Measurements from ENCODE around the gene CAMKMT.
A peak's percentile ranks its signal among the peaks of the same experiment; 100 is the strongest.

The CAMKMT gene

GRCh38 chr2:44663471-44664073, 301.8 kb downstream of the CAMKMT start:
- no peak for DNase-seq

- peak in 1 of 2 experiments; percentile 28 for DNase-seq
Observed at GRCh38 chr2:44668336-44668735, 306.6 kb downstream of the CAMKMT start.

GRCh38 chr2:44671276-44671675, 309.5 kb downstream of the CAMKMT start:
- no peak for DNase-seq

DNA sequence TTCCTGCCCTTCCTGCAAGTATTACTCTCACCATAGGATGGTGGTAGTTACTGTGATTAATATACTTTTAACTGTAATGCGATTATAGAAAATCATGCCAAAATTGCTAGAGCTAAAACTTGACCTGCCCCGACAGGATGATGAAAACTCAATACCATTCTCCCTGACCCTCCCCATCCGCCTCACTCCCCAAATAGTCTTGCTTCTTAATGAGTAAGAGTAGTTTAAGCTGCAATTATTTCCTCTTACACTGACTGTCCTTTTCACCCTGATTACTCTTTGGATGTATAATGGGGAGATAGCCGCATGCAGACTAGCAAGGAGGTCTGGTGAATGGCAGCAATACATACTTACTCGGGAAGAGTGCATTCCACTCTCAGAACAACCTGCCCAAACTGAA, 310.2 kb downstream of the CAMKMT start:
- DNase-seq, result no peak

- no peak for DNase-seq
Observed at GRCh38 chr2:44672431-44672830, 310.7 kb downstream of the CAMKMT start.

DNA sequence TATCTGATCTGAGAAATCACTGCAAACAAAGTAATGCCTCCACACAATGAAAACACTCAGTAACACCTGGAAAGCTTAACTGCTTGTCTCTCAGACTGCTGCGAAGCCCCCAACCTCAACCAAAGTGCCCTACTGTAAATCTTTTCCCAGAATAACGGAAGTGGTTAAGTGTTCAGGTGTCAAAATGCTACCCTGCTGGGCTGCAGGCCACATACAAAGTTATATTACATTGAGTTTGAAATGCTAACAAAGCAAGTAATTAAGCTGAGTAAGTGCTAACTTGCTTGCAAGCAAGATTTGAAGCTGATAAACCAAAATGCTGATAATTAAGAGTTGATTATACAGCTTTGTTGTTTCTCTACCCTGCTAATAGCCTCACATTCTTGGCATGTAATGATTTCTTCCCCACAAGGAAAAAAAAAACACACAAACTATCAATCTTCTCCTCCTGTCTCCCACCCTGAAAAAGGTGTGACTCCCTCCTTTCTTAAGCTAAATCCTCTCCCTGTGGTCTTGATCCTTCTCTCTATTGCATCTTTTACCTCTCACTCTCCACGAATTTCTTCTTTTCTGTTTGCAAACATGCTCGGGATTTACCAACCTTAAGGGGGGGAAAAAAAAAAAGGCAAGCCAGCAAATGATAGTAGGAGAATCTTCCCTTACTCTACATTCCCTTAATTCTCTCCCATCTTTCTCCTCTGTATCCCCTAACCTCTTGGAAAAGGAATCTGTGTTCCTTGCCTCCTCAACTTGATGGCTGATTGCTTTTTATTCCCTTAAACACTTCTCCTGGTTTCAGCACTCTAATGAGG, 312.9 kb downstream of the CAMKMT start:
- DNase-seq, result peak in 1 of 2 experiments; percentile 56

GRCh38 chr2:44676379-44676778, 314.6 kb downstream of the CAMKMT start:
- no peak for DNase-seq

DNA sequence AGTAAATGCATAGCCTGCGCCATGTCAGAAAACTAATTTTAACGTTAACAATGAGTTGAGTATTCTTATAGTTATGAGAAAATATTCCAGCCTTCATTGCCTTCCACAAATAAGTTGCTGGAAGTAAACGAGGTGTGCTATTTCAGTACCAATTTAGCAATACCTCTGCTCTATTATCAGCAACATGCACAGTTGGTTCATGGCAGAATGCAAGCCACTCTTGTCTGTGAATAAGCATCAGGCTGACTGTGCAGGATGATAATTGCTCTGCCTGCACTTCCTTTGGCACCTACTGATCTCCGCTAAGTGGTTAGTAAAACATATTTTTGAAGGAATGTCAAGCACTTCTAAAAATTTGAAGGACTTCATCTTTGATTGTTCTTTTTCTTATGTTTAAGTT, 317.8 kb downstream of the CAMKMT start:
- peak in 1 of 2 experiments; percentile 43 for DNase-seq

DNA sequence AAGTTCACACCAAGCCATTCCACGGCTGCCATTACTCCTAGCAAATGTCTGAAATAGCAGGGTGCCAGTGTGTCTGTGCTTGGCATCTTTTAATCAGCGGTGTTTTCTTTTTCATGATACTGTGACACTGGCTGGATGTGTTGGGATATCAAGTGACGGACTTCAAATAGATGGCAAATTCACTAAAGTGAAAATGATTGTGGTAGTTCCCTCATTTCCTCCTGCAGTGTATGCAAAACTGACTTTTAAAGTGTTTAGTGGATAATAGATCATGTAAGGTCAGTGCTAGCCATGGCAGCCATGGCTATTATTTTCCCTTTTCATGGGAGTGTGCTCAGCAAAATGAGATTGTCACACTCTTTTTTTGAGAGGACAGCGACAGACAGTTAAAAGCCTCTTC, 318.2 kb downstream of the CAMKMT start:
- peak in 1 of 2 experiments; percentile 36 for DNase-seq

- DNase-seq, result peak; percentile 15 to 73
Observed at GRCh38 chr2:44680424-44680971, 318.8 kb downstream of the CAMKMT start.

- peak; percentile 33 to 63 for DNase-seq
Observed at GRCh38 chr2:44680983-44681531, 319.3 kb downstream of the CAMKMT start.

DNA sequence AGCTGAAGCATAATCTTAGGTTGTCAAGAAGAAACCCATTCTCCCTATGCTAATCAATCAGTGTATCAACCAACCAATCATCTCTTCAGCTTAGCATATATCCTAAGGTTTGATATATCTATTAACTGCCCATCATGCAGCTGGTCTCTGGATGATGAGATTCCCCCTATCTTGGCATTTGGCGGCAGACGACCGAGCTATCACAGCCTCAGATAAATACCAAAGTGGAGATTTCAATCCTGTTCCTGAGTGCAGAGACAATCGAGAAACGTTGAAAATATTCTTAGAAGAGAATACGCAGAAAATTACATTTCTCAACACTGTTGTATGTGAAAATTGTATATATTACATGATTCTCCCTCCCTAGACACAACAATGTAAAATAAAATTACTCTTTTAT, 320.7 kb downstream of the CAMKMT start:
- no peak for DNase-seq

DNA sequence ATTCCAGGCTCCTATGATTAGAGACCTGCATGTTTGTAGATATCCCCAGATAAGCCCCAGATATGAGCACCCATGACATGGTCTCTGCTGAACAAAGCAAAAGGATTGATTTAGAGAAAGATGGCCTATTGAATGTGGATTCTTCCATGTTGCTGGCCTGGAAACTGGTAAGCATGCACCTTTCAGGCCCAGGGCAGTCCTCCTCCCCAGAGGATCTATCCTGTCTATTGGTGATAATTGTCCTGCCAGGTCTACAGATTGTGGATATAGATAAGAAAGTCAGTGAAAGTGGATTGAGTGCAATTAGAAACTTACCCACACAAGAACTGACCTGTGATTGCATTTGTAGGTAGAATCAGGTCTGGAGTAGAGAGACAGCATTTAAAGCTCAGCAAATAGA, 322.8 kb downstream of the CAMKMT start:
- no peak for DNase-seq

DNA sequence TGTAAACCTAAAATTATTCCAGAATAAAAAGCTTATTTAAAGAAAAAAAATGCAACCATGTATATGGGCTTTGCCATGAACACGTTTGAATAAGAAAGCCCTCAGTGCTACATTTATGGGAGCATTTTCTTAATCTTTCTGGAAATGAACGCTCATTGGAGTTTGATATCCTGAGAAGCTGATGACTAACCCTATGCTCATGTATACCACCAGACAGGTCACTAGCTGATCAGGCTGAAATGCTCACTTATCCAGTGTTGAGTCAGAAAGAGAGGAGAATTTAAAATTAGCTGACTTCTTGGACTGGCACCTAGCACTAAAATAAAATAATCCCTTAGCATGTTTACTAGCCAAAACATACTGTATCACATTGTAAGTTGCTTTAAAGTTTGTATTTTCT, 324.8 kb downstream of the CAMKMT start:
- DNase-seq, result no peak

DNA sequence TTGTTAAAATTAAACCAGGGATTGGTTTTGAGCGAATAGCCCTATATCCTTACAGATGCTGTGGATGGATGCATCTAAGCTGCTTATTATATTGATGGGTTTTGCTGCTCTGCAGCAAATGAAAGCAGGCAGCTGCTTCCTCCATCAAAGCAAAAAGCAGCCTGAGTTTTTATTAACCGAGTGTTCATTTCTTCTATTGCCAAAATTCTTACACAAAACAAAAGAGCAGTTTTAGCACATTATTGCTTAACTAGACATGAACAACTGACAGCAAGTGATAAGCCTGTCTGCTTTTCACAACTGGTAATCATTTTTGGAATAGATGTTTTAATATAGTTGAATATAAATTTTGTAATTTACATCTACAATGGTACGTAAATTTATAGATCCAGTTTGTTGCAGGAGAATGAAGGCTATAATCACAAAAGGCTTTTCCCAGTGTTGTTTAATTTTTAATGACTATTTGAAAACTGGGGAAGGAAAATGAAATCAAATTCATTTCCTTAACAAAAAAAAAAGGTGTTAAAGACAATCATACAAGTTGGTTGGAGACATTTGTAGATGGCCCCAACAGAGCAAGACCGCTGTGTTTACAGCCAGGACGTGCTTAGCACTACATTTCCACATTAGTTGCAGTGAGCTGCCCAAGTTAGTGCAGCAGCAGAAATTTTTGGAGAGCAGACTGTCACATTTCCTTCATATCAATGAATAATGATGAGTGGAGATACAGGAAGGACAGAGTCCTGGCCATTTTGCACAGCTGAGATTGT, 326.1 kb downstream of the CAMKMT start:
- DNase-seq, result no peak

DNA sequence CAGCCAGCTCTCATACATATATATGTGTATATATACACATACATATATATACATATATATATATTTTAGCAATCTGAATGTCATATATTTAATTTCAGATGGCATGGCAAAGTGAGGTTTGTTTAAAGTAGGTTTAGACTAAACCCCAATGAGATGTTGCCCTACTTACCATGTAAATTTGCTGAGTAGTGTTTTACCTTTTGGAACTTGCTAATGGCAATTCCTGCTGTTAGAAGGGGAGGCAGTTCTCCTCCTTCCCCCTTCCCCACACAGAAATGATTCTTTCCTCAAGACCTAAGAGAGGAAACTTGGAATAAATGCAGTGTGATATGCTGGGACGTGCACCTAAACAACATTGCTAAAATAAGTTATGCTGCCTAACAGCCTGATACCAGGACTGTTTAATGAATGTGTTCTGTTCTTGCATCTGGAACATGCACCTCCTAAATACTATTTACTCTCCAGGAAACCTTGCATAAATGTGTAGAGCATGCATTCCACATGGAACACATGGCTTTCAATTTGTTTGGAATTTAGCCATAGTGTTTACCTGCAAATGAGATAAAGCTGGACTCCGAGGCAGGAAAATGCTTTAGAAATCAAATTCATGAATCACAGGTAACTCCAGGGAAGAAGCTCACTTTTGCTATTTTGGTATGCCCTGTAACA, 326.8 kb downstream of the CAMKMT start:
- DNase-seq, result no peak

- no peak for DNase-seq
Observed at GRCh38 chr2:44689516-44689915, 327.8 kb downstream of the CAMKMT start.

GRCh38 chr2:44691174-44691785, 329.5 kb downstream of the CAMKMT start:
- no peak for DNase-seq

- no peak for DNase-seq
Observed at GRCh38 chr2:44692821-44693220, 331.1 kb downstream of the CAMKMT start.

GRCh38 chr2:44700824-44701223, 339.1 kb downstream of the CAMKMT start:
- no peak for DNase-seq

GRCh38 chr2:44705356-44705755, 343.6 kb downstream of the CAMKMT start:
- peak; percentile 24 to 82 for DNase-seq

GRCh38 chr2:44705876-44706480, 344.2 kb downstream of the CAMKMT start:
- peak; percentile 68 to 84 for DNase-seq
